GM13977 (cell line): Measurements from ENCODE around the gene LNX2.

ENCODE experiments used
- DNase-seq: peaks from one replicate; pipeline ENCODE4 v3.0.0; 2012; ENCODE audit warnings: low spot score
- in situ Hi-C: fragments of 300-500 bp; cut with MboI; formaldehyde crosslinking; loops from one replicate; pipeline ENCODE4 v1.12.0; 2022; ENCODE audit warnings: low sequenced_read_pairs, low pct_unique_long_range_greater_than_20kb, mixed read lengths, inconsistent platforms; ENCODE audit not compliant: unreplicated experiment
- TF ChIP-seq, protein P1 (sequence below): IDR thresholded peaks from 2 replicates; pipeline ENCODE4 v1.5.1; 2012; ENCODE audit warnings: mild to moderate bottlenecking, control low read depth; ENCODE audit not compliant: insufficient read depth; ENCODE audit errors: extremely low read depth, missing control alignments

Gene LNX2

DNA sequence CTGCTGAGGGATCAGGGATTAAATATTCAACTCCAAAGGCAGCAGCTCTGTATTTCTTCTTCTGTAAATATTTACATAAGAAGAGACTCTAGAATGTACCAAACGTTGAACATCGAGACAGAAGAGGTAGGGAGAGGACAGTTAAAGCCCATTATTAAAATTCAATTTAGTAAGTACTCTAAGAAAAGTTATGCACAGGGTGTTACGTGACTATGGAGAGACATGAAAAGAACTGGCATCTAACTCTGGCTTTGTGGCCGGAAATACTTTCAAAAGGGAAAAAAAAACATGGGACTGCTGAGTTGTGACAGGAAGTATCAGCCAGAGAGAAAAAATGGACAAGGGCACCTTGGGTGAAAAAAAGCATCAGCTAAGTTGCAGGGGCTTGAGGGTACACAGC, 36.7 kb downstream of the LNX2 start:
- in situ Hi-C loops = no loop called here
- no peak for DNase-seq

DNA sequence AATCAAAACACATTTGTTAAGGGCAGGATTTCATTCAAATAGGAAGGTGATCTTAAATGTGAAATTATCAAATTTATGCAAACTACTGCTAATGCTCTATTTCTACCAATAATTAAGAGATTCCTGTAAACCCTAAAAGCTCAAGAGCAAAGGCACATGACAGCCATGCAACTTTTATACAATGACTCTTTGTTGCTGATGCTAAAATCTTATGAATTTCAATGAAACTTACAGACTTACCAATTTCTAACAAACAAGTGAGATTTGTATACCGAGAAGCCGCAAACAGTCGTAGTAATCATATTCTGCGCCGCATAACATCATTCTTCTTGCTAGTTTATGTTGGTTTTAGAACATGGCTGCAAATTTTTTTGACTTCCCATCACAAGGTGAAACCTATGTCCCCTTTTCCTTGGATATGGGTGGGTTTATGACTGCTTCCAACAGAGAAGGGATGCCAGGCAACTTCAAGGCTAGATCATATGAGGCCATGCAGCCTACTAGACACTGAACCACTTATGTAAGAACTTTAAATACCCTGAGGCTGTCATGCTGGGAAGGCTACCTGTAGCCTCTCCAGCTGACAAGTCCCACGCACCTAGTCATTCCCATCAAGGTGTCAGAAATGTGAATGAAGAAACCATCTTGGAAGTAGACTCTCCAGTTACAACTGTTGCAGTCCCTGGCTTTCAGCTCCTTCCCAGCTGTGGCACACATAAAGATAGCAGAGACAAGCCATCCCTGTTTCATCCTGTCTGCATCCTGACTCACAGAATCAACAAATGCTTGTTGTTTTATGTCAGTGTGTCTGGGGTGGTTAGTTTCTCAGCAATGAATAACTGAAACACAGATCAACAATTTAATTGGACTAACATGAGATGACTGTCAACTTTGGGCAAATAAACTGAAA, 42.0 kb downstream of the LNX2 start:
- TF ChIP-seq, protein P1, sequence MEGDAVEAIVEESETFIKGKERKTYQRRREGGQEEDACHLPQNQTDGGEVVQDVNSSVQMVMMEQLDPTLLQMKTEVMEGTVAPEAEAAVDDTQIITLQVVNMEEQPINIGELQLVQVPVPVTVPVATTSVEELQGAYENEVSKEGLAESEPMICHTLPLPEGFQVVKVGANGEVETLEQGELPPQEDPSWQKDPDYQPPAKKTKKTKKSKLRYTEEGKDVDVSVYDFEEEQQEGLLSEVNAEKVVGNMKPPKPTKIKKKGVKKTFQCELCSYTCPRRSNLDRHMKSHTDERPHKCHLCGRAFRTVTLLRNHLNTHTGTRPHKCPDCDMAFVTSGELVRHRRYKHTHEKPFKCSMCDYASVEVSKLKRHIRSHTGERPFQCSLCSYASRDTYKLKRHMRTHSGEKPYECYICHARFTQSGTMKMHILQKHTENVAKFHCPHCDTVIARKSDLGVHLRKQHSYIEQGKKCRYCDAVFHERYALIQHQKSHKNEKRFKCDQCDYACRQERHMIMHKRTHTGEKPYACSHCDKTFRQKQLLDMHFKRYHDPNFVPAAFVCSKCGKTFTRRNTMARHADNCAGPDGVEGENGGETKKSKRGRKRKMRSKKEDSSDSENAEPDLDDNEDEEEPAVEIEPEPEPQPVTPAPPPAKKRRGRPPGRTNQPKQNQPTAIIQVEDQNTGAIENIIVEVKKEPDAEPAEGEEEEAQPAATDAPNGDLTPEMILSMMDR = no peak
- in situ Hi-C loops = no loop called here
- no peak for DNase-seq

More for the DNA sequence above, 36.7 kb downstream of the LNX2 start:
- TF ChIP-seq, protein P1 = no peak

DNA sequence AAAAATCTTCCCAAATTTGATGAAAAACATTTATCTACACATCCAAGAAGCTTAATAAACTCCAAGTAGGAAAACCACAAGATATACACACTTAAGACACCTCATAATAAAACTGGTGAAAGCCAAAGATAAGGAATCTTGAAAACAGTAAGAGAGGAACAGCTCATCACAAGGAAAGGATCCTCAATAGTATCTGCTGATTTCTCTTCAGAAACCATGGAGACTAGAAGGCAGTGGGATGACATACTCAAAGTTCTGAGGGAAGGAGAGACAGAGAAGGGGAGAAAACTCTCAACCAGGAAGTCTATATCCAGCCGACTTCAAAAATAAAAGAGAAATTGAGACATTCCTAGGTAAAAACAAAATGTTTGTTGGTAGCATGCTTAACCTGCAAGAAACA, 45.7 kb downstream of the LNX2 start:
- DNase-seq = no peak
- TF ChIP-seq, protein P1 = no peak
- in situ Hi-C loops = no loop called here

DNA sequence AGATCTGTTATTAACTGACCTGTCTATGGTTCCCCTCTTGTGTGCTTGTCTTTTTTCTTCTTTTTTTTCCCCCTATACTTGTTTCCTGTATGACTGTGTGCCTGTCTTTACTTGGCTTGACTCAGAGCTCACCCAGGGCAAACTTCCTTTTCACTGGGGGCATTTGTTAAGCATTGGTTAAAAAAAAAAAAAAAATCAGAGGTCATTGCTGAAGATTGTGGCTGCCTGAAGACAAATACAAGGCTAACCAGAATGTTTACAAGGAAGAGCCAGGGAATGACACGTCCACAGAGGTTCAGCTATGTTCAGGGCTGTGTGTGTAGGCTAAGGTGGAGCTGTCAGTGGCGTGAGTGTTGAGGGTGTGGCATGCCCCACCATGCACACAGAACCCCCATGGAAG, 47.1 kb downstream of the LNX2 start:
- in situ Hi-C loops = no loop called here
- TF ChIP-seq, protein P1 = no peak
- DNase-seq = no peak

DNA sequence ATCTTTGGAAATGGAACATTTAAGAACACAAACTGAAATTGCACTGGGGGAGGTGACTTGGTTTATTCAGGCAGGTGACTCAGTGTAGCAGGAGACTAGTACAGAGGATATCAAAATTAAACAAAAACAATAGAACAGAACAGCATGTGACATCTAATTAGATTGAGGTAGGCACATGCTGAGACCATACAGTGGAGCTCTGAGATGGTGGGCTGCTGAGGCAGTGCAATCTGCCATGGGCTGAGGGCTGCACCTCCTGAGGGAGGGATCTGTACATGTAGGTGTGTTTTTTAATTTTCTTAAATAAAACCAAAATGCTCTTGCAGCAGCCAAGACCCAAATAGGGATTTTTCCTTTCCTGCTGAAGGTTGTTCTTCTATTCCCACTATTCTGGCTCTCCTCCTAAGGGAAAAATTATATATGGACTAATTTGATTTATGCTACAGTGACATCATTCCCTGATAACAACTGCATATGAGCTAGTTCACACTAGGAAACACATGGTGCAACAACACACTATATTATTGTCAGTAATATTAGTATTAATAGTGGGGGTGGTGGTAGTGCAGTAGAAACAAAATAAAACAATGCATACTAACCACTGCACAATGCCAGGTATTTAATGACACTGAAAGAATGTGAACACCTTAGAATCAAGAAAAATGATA, 48.0 kb downstream of the LNX2 start:
- in situ Hi-C loops = no loop called here
- DNase-seq = no peak
- TF ChIP-seq, protein P1 = no peak

DNA sequence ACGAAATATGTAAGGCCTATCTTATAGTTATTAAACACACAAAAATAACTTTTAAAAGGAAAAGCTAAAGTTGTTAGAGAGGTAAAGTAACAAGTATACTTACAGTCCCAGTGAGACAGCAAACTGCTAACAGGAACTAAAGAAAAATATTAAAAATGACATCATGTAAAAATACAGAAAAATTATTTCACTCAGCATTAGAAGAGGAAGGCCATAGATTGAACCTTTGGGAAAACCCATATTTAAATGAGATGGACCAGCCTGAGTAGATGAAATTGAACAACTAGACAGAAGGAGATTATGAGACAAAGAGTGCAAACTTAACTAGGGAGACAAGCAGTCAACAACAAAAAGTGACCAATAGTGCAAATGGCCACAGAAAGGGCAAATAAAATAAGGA, 49.4 kb downstream of the LNX2 start:
- DNase-seq = no peak
- in situ Hi-C loops = no loop called here
- TF ChIP-seq, protein P1 = no peak
